Measurements from ENCODE around the gene CASQ2. TPM values are rescaled to one million over a fixed set of nuclear protein-coding genes. Genes with fewer than 3 reads are reported as not detected.
A peak's percentile ranks its signal among the peaks of the same experiment; 100 is the strongest.

CASQ2 gene
- total RNA-seq, 1 donor from 2014 or later: 0.11 TPM

DNA sequence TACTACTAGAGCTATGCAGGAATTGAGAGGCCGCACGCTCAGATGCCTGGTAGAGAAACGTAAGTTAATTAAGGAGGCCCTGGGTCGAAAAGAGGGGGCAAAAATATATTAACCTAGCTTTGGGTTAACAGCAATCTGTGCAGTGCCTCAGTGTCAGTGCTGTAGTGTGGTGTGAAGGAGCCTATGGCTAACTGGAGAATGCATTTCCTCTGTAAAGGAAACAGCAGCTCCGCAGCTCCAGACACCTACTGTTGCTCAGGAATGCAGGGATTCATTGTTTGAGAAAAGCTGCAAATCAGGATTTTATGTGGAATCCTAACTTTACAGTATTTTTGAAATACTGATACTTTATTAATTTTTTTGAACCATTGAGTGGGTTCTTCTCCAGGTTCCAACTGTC is 108.4 kb downstream of the CASQ2 start:
- H3K4me2 ChIP-seq (ENCODE audit: low read length): no peak overlapping the region
- H3K27ac Mint-ChIP-seq (ENCODE audit: unreplicated experiment): no peak overlapping the region
- H3K79me2 ChIP-seq (ENCODE audit: insufficient read depth, low read length): peaks cover 33% of the 10 kb centered on the region
- no peaks in the 10 kb centered on the region for H3K27me3 ChIP-seq (ENCODE audit: insufficient read depth, low read length)
- H3K4me1 Mint-ChIP-seq (ENCODE audit: low read depth, unreplicated experiment): peaks cover 16% of the 10 kb centered on the region
- peaks cover 9% of the 10 kb centered on the region for H3K36me3 ChIP-seq (ENCODE audit: insufficient read depth, low read length)
- H3K27me3 Mint-ChIP-seq (ENCODE audit: low read depth, unreplicated experiment): no peaks in the 10 kb centered on the region
- H4K20me1 ChIP-seq (ENCODE audit: insufficient read depth, low read length): peaks cover 16% of the 10 kb centered on the region
- no peaks in the 10 kb centered on the region for H3K9me3 Mint-ChIP-seq (ENCODE audit: unreplicated experiment)
- no peak overlapping the region for H2AFZ ChIP-seq (ENCODE audit: low read depth, low read length)
- no peak for TF ChIP-seq EZH2 (IDR thresholded peaks at IDR 0.05; ENCODE audit: insufficient read depth, low read length)
- TF ChIP-seq, protein P1, sequence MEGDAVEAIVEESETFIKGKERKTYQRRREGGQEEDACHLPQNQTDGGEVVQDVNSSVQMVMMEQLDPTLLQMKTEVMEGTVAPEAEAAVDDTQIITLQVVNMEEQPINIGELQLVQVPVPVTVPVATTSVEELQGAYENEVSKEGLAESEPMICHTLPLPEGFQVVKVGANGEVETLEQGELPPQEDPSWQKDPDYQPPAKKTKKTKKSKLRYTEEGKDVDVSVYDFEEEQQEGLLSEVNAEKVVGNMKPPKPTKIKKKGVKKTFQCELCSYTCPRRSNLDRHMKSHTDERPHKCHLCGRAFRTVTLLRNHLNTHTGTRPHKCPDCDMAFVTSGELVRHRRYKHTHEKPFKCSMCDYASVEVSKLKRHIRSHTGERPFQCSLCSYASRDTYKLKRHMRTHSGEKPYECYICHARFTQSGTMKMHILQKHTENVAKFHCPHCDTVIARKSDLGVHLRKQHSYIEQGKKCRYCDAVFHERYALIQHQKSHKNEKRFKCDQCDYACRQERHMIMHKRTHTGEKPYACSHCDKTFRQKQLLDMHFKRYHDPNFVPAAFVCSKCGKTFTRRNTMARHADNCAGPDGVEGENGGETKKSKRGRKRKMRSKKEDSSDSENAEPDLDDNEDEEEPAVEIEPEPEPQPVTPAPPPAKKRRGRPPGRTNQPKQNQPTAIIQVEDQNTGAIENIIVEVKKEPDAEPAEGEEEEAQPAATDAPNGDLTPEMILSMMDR (IDR thresholded peaks at IDR 0.05; ENCODE audit: insufficient read depth, low read depth, low read length): no peak
- H3K9ac ChIP-seq (ENCODE audit: low read length): no peak overlapping the region
- H3K27ac ChIP-seq (ENCODE audit: low read depth, low read length): no peak overlapping the region
- H3K36me3 Mint-ChIP-seq (ENCODE audit: low read depth, unreplicated experiment): peaks cover 30% of the 10 kb centered on the region
- DNase-seq (ENCODE audit: low read depth) (no peak), FAIRE-seq (no peak)
- no peak overlapping the region for H3K4me3 Mint-ChIP-seq (ENCODE audit: unreplicated experiment)
- no peak overlapping the region for H3K4me3 ChIP-seq (ENCODE audit: insufficient read depth, low read depth, low read length)
- no peaks in the 10 kb centered on the region for H3K9me3 ChIP-seq (ENCODE audit: insufficient read depth, low read depth, low read length)
- H3K4me1 ChIP-seq (ENCODE audit: insufficient read depth, low read length): peaks cover 1% of the 10 kb centered on the region

DNA sequence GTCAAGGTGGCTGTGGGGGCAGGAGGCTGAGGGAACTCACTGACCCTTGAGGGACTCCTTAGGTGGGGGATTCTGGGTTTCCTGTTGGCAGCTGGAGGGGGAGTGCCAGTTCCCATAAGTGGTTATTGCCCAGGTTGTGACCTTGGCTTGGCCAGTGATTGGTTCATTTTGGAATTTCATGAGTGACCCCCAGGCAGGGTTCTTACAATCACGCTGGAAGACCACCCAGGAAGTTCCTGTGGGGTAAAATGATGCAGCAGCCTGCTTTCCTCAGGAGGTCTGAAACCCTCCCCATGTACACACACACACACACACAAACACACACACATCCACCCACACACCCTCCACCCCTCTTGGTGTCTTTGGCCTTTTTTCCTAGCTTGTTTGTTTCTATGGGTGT is 109.9 kb downstream of the CASQ2 start:
- Histone ChIP-seq H3K4me2 (ENCODE audit: low read length) (no peak overlapping the region), H3K79me2 (ENCODE audit: insufficient read depth, low read length) (peaks cover 31% of the 10 kb centered on the region), H3K27ac (ENCODE audit: low read depth, low read length) (no peak overlapping the region), H3K4me1 (ENCODE audit: insufficient read depth, low read length) (peaks cover 8% of the 10 kb centered on the region), H3K9ac (ENCODE audit: low read length) (no peak overlapping the region), H3K9me3 (ENCODE audit: insufficient read depth, low read depth, low read length) (no peaks in the 10 kb centered on the region), H4K20me1 (ENCODE audit: insufficient read depth, low read length) (peaks cover 16% of the 10 kb centered on the region), H3K36me3 (ENCODE audit: insufficient read depth, low read length) (peaks cover 8% of the 10 kb centered on the region), H3K27me3 (ENCODE audit: insufficient read depth, low read length) (no peaks in the 10 kb centered on the region), H3K4me3 (ENCODE audit: insufficient read depth, low read depth, low read length) (no peak overlapping the region), H2AFZ (ENCODE audit: low read depth, low read length) (no peak overlapping the region)
- no peak overlapping the region for H3K27ac Mint-ChIP-seq (ENCODE audit: unreplicated experiment)
- no peaks in the 10 kb centered on the region for H3K27me3 Mint-ChIP-seq (ENCODE audit: low read depth, unreplicated experiment)
- peaks cover 24% of the 10 kb centered on the region for H3K36me3 Mint-ChIP-seq (ENCODE audit: low read depth, unreplicated experiment)
- H3K4me3 Mint-ChIP-seq (ENCODE audit: unreplicated experiment): no peak overlapping the region
- peaks cover 23% of the 10 kb centered on the region for H3K4me1 Mint-ChIP-seq (ENCODE audit: low read depth, unreplicated experiment)
- TF ChIP-seq EZH2 (IDR thresholded peaks at IDR 0.05; ENCODE audit: insufficient read depth, low read length): no peak
- TF ChIP-seq, protein P1 (IDR thresholded peaks at IDR 0.05; ENCODE audit: insufficient read depth, low read depth, low read length): no peak
- DNase-seq (ENCODE audit: low read depth): no peak
- H3K9me3 Mint-ChIP-seq (ENCODE audit: unreplicated experiment): no peaks in the 10 kb centered on the region
- FAIRE-seq: no peak

DNA sequence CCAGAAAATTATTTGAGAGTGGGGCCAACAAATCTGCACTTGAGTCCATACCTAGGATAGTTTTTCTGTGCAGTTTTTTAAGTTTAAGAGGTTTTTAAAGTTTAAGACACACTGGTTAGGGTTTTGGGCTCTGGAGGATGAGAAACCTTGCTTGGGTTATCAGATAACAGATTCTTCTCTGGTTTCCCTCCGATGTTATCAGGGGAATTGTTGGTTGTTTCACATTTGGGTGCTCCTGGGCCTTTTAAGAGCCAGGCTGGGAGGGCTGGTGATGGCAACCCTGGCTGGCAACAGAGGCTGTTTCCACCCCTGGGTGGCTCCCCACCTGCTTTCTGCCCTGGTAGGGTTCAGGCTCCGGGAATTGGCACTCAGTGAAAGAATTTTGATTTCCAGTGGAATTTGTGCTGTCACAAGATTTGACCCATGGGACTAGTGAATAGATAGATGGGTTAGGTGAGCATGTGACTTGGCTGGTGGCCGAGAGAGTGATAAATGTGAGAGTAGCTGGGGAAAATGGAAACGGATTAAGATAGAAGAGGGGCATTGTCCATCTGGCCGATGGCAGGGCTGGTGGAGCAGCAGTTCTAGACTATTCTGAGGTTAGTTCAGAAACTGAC is 111.9 kb downstream of the CASQ2 start:
- Mint-ChIP-seq H3K27ac (ENCODE audit: unreplicated experiment) (peak overlapping the region; percentile 41), H3K27me3 (ENCODE audit: low read depth, unreplicated experiment) (no peaks in the 10 kb centered on the region), H3K36me3 (ENCODE audit: low read depth, unreplicated experiment) (peaks cover 24% of the 10 kb centered on the region), H3K4me3 (ENCODE audit: unreplicated experiment) (no peak overlapping the region), H3K4me1 (ENCODE audit: low read depth, unreplicated experiment) (peaks cover 24% of the 10 kb centered on the region), H3K9me3 (ENCODE audit: unreplicated experiment) (no peaks in the 10 kb centered on the region)
- H3K36me3 ChIP-seq (ENCODE audit: insufficient read depth, low read length): peaks cover 7% of the 10 kb centered on the region
- H3K27me3 ChIP-seq (ENCODE audit: insufficient read depth, low read length): no peaks in the 10 kb centered on the region
- no peak overlapping the region for H3K4me2 ChIP-seq (ENCODE audit: low read length)
- no peak overlapping the region for H3K27ac ChIP-seq (ENCODE audit: low read depth, low read length)
- no peak overlapping the region for H3K4me3 ChIP-seq (ENCODE audit: insufficient read depth, low read depth, low read length)
- peaks cover 8% of the 10 kb centered on the region for H3K4me1 ChIP-seq (ENCODE audit: insufficient read depth, low read length)
- no peak overlapping the region for H3K9ac ChIP-seq (ENCODE audit: low read length)
- peaks cover 16% of the 10 kb centered on the region for H4K20me1 ChIP-seq (ENCODE audit: insufficient read depth, low read length)
- no peak for DNase-seq (ENCODE audit: low read depth)
- H2AFZ ChIP-seq (ENCODE audit: low read depth, low read length): no peak overlapping the region
- FAIRE-seq: no peak
- no peaks in the 10 kb centered on the region for H3K9me3 ChIP-seq (ENCODE audit: insufficient read depth, low read depth, low read length)
- TF ChIP-seq, protein P1 (IDR thresholded peaks at IDR 0.05; ENCODE audit: insufficient read depth, low read depth, low read length): no peak
- no peak for TF ChIP-seq EZH2 (IDR thresholded peaks at IDR 0.05; ENCODE audit: insufficient read depth, low read length)
- peaks cover 34% of the 10 kb centered on the region for H3K79me2 ChIP-seq (ENCODE audit: insufficient read depth, low read length)

Measured in astrocyte (in vitro differentiated cells and primary cell).